ENCODE results near the gene GATA5.

DNA sequence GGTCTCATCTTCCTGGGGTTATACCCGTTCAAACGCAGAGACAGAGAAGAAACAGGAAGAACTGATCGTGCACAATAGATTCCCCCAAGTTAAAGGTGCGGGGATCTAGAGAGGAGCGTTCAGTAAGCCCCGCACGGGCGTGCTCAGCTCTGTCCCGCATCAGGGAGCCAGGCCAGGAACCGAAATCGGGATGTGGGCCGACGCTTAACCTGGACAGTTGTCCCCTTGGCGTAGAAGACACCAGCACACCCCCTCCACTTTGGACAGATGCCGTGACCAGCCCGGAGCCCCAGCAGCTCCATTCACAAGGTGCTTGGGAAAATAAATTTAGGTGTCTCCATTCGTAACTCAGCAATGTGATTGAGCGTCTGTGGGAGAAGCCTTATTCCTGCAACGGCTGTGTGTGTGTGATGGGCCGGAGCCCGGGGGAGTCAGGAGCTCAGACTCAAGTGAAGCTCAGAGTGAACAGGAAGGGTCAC is 24.0 kb upstream of the GATA5 start:
- TF ChIP-seq, protein P1, sequence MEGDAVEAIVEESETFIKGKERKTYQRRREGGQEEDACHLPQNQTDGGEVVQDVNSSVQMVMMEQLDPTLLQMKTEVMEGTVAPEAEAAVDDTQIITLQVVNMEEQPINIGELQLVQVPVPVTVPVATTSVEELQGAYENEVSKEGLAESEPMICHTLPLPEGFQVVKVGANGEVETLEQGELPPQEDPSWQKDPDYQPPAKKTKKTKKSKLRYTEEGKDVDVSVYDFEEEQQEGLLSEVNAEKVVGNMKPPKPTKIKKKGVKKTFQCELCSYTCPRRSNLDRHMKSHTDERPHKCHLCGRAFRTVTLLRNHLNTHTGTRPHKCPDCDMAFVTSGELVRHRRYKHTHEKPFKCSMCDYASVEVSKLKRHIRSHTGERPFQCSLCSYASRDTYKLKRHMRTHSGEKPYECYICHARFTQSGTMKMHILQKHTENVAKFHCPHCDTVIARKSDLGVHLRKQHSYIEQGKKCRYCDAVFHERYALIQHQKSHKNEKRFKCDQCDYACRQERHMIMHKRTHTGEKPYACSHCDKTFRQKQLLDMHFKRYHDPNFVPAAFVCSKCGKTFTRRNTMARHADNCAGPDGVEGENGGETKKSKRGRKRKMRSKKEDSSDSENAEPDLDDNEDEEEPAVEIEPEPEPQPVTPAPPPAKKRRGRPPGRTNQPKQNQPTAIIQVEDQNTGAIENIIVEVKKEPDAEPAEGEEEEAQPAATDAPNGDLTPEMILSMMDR (conservative IDR thresholded peaks at IDR 0.05) = no peak
- TF ChIP-seq EZH2 (IDR thresholded peaks at IDR 0.05; ENCODE audit: low read depth) = no peak

Data from PC-9 (cell line).